DMS114 treated with DMSO at 0.1 percent for 48 hours (cell line): Measurements from ENCODE around the gene C6.

ENCODE experiments used
- DNase-seq: peaks from one replicate; lab custom pipeline; 2025; ENCODE audit not compliant: unreplicated experiment; lab: John Stamatoyannopoulos, UW

Gene C6

DNA sequence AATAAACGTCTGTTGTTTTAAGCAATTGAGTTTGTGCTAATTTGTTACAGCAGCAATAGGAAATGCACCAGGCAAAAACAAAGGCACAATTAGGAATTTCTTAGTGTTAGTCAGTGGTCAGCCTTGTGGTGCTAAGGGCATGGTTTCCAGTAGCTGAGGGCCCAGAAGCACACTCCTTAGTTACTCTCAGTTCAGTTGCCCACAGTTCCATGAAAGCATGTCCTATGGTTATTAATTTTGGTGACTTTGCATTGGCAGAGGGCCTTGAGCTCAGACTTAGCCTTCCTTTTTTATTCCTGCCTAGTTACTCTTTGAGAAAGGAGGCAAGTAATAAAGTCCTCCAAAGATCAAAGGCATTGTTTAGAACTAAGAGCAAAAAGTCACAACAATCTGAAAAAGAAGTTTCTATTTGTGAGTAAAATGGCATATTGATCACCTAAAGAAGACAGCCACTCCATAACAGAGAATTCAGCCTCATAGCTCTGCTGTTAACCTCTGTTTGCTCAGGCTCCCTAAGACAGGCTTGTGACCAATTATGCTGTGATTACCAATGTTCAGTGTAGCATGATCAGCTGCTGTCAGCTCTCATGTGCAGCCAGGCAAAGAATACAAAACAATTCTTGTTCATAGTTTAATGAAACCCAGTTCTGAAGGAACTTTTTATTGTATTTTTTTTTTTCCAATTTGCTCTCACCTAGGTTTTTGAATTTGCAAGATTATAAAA is 85.2 kb downstream of the C6 start:
- DNase-seq = no peak

GRCh38 chr5:41122459-41122858 is 90.9 kb downstream of the C6 start:
- no peak for DNase-seq

- no peak for DNase-seq
These were observed 92.7 kb downstream of the C6 start for GRCh38 chr5:41120600-41120999.

DNA sequence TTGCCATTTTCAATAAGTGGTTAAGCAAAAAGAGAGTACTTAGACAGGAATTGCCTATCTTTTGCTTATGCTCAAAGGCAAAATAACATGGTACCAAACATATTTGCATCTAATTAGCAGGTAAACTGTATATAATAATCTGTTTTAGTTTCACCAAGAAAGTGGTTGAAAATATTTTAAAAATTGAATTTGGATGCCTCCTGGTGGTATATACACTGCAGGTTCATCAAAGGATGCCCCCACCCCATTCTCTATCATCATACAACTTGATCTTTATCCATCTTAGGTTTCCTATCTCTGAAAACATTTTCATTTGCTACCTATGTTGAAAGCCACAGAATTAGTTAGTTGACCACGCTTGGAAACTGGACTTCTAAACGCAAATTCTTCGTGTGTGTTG is 95.2 kb downstream of the C6 start:
- no peak for DNase-seq

- no peak for DNase-seq
These were observed 98.1 kb downstream of the C6 start for GRCh38 chr5:41115281-41115680.

DNA sequence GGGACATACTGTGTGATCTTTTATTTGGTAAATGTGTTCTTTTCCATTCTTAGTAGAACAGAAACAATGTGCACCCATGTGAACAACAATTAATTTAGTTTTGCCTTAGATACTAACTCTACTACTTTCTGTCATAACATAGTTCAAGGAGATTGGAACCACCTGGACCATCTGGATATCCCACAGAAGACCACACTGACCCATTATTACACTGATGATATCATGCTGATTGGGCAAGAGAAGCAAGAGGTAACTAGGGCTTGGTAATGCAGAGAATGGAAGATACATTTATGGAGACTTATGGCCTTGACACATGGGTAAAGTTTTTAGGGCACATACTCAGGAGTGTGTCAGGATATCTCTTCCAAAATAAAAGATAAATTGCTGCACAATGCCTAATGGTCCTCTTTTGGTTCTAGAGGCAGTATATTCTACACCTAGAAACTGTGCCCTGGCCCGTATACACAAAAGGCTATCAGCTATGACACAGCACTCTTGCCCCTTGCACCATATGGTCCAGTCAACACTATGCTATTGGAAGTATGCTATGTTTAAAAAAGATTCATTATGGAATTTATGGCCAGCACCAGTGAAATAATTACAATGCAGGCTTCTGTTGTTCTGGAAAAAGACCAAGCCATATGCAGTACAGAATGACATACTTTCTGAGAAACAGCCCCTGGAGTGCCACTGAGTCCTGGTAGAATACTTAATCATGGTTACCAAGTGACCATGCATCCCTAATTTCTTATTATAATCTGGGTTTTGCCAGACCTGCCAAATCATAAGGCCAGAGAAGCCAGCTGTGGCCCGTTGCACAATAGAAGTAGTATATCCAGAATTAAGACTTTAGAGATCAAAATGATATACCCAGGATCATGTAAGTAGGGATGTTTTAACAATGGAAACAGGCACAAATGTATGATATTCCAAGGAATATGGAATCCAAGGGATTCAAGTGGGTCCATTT is 100.6 kb downstream of the C6 start:
- no peak for DNase-seq

- DNase-seq = no peak
These were observed 104.1 kb downstream of the C6 start for GRCh38 chr5:41109186-41109585.

DNA sequence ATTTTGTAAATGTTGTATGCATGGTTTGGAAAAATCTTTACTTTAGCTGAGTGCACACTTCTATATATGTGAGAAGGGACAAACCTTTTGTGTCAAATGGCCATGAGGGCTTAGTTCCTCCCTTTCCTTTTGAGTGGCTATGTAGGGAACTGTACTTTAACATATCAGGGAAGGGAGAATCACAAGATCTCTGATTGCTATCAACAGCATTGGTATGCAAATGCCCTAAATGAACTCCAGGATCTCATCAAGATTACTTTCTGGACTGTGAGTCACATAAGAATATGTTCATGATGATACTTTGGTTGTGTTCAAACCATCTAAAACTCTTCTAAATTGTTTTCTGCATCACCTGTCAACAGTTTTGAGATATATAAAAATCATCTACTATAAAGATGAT is 111.0 kb downstream of the C6 start:
- no peak for DNase-seq

DNA sequence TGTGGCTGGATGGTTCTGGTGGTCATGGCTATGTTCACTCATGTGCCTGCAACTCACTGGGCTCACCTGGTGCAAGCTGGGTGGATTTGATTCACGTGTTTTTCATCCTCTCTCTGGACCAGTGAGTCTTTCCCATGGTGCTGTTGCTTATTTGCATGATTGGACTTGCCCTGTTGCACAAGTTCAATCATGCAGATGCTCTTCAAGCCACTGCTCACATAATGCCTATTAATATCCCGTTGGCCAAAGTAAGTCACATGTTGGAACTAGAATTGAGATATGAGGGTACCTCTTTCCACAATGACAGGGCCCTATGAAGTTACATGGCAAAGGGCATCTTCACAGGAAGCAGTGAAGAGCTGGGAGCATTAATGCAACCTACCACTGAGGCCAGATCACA is 115.7 kb downstream of the C6 start:
- no peak for DNase-seq

DNA sequence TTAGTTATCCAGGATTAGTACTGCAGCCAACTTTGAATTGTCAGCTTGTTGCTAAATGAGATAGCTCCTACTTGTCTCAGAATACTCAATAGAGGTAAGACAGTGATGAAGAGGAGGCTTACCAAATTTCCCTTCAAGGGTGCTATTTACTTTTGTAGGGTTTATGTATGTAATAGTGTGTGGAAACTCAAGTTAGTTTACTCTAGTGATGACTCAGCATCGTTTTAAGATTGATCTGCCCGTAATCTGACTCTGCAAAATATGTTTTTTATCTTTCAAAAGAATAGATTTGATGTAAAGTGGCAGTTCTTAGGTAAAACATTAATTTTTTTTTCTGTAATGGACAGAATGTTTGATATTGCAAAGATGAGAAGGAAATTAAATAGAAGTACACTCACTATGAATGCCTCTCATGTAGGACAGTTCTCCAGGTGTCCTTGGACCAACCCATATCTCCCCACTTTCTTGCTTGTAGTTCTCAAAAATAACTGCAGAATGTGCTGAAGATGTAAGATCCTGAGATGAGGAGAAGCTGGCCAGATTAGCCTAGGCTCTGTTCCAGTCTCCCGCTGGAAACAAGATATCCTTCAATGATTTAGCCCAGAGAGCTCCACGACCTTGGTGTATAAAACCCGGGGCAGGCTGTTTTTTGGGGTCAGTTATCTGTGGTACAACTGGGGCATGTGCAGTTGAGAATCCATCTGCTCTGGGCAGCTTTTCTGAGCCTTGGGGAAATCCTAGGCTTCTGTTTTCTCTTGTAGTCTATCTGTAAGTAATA is 117.8 kb downstream of the C6 start:
- DNase-seq = no peak

DNA sequence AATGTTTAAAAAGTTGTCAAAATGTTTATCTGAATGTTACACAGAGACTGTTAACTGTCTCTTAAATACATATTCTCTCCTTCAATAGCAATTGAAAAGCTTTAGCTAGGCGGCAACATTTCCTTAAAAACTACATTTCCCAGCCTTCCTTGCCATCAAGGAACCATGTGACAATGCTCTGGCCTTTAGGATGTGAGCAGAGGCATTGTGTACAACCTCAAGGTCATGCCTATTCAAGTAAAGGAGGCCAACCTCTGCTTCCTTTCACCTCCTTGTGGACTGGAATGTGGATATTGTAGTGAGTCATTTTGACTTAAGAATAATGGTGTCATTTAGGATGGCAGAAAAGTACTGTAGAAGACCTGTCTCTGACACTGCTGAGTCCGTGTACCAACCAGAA is 118.5 kb downstream of the C6 start:
- DNase-seq = no peak

GRCh38 chr5:41093803-41094202 is 119.5 kb downstream of the C6 start:
- DNase-seq = no peak
